ENCODE measurements around the gene GABRB1. TPM values are rescaled to one million over a fixed set of nuclear protein-coding genes. Genes with fewer than 3 reads are reported as not detected.

The GABRB1 gene
- total and polyA plus RNA-seq, 12 donors, result 0.22 to 0.69 (median 0.48) TPM; not detected in 8

DNA sequence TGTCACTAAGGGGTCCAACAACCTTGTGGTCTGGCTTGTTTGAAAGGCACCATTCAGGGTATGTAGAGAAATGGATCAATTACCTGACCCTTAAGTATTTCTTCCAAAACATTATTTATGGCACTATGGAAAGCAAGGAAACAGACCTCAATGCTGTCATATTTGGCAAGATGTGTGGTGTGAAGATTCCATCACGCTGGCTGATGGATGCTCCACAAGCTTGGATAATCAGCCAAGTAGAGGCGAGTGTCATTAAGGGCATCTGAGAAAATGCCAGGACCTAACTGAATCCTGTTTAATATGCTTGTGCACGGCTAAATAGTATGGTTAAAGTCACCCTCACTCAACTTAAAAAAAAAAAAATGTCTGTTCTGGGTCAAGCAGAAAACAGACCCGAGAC is 311.4 kb downstream of the GABRB1 start:
- Histone ChIP-seq H3K4me1 (replicated peaks in 1 of 2) (no peaks in the 10 kb centered on the region), H3K9me3 (replicated peaks in 1 of 3) (no peaks in the 10 kb centered on the region), H3K36me3 (replicated peaks in 1 of 2) (no peaks in the 10 kb centered on the region), H3K4me3 (no peak overlapping the region), H3K27me3 (no peaks in the 10 kb centered on the region), H3K27ac (no peak overlapping the region)
- 59 to 73% (median 68%) methylated on average over 4 of the region's 4 CpGs for WGBS, 4 donors
- intact Hi-C loops (cut with DNase I), result no loop called here
- no peak for DNase-seq
- TF ChIP-seq POLR2A (IDR thresholded peaks at IDR 0.05) (no peak), CTCF (IDR thresholded peaks at IDR 0.05) (no peak)

DNA sequence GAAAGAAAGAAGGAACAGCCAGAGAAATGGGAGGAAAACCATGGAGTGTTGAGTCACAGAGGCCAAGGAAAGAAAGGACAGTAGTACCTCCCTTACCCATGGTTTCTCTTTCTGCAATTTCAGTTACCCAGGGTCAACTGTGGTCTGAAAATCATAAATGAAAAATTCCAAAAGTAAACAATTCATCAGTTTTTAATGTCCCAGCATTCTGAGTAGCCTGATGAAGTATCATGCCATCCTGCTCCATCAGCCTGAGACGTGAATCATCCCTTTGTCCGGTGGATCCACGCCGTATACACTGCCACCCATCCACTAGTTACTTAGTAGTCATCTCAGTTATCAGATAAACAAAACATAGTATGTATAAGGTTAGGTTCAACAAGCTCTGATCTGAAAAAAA is 318.0 kb downstream of the GABRB1 start:
- TF ChIP-seq POLR2A (IDR thresholded peaks at IDR 0.05) (no peak), CTCF (IDR thresholded peaks at IDR 0.05) (no peak)
- intact Hi-C loops (cut with DNase I), result no loop called here
- no peaks in the 10 kb centered on the region for H3K4me1 ChIP-seq (replicated peaks in 1 of 2)
- WGBS, 4 donors, result 74 to 81% (median 80%) methylated on average over 4 of the region's 4 CpGs
- H3K36me3 ChIP-seq (replicated peaks in 1 of 2), result no peaks in the 10 kb centered on the region
- H3K27ac ChIP-seq, result no peak overlapping the region
- no peaks in the 10 kb centered on the region for H3K9me3 ChIP-seq (replicated peaks in 1 of 3)
- no peak for DNase-seq
- no peaks in the 10 kb centered on the region for H3K27me3 ChIP-seq
- no peak overlapping the region for H3K4me3 ChIP-seq

DNA sequence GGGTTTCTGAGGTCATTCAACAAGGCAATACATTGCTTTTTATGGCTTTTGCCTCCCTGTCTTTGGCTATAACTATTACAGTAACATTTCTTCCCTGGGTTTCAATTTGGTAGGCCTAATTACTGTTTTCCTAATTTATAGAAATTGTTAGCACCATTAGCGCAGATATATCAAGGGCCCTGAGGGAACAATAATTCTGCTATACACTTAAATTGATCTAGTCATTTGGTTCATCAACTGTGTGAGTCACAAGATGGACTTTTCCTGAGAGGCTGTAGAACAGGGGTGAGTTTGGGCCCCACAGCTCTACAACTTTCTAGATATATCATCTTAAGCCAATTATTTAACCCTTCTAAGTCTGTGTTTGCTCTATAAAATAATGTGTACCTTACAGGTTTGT is 324.2 kb downstream of the GABRB1 start:
- Histone ChIP-seq H3K27me3 (no peaks in the 10 kb centered on the region), H3K4me3 (no peak overlapping the region), H3K9me3 (replicated peaks in 1 of 3) (no peaks in the 10 kb centered on the region), H3K36me3 (replicated peaks in 1 of 2) (no peaks in the 10 kb centered on the region), H3K4me1 (replicated peaks in 1 of 2) (no peaks in the 10 kb centered on the region), H3K27ac (no peak overlapping the region)
- TF ChIP-seq CTCF (IDR thresholded peaks at IDR 0.05) (no peak), POLR2A (IDR thresholded peaks at IDR 0.05) (no peak)
- WGBS, 4 donors, result 81 to 95% (median 87%) methylated on average over 1 of the region's 1 CpG
- DNase-seq, result no peak
- intact Hi-C loops (cut with DNase I), result no loop called here

- Histone ChIP-seq H3K27ac (no peak overlapping the region), H3K36me3 (replicated peaks in 1 of 2) (no peaks in the 10 kb centered on the region), H3K9me3 (replicated peaks in 1 of 3) (no peaks in the 10 kb centered on the region), H3K4me3 (no peak overlapping the region), H3K27me3 (no peaks in the 10 kb centered on the region), H3K4me1 (replicated peaks in 1 of 2) (no peaks in the 10 kb centered on the region)
- no peak for TF ChIP-seq POLR2A (IDR thresholded peaks at IDR 0.05)
- no peak for TF ChIP-seq CTCF (IDR thresholded peaks at IDR 0.05)
- DNase-seq, result no peak
- WGBS, 4 donors, result 46 to 65% (median 55%) methylated on average over 4 of the region's 4 CpGs
- intact Hi-C loops (cut with DNase I), result no loop called here
Measured at GRCh38 chr4:47359891-47360290, 328.5 kb downstream of the GABRB1 start.

Measured in adrenal gland (tissue), 12 donors.